Gastroesophageal sphincter (tissue), 3 donors: ENCODE data around the gene C5orf15.

Source experiments
- EP300 ChIP-seq: sonication (generic); formaldehyde crosslinking; IDR thresholded peaks from one replicate; pipeline ENCODE4 v1.6.1; 2017; ENCODE audit warnings: antibody characterized with exemption, mild to moderate bottlenecking
- POLR2A ChIP-seq, 2 donors: fragments of 450-650 bp; IDR thresholded peaks; one replicate each; pipeline ENCODE4 v1.6.1; 2017; ENCODE audit warnings: antibody characterized with exemption in 2 of 2, mild to moderate bottlenecking in 2 of 2, moderate library complexity in 1 of 2
- POLR2AphosphoS5 ChIP-seq: sonication (generic); formaldehyde crosslinking; IDR thresholded peaks from one replicate; pipeline ENCODE4 v1.6.1; 2017; ENCODE audit warnings: antibody characterized with exemption
- TF ChIP-seq, protein P1 (sequence below), 4 experiments: fragments of 200-600 bp in 2 of 4; fragments of 450-650 bp in 2 of 4; sonication (generic) in 1 of 4; IDR thresholded peaks; one replicate each; pipeline ENCODE4 v1.5.1; 2017 to 2019; ENCODE audit warnings: antibody characterized with exemption in 4 of 4, mild to moderate bottlenecking in 2 of 4, moderate library complexity in 2 of 4

GRCh38 chr5:133948721-133949120 is 19.7 kb downstream of the C5orf15 start:
- TF ChIP-seq, protein P1, sequence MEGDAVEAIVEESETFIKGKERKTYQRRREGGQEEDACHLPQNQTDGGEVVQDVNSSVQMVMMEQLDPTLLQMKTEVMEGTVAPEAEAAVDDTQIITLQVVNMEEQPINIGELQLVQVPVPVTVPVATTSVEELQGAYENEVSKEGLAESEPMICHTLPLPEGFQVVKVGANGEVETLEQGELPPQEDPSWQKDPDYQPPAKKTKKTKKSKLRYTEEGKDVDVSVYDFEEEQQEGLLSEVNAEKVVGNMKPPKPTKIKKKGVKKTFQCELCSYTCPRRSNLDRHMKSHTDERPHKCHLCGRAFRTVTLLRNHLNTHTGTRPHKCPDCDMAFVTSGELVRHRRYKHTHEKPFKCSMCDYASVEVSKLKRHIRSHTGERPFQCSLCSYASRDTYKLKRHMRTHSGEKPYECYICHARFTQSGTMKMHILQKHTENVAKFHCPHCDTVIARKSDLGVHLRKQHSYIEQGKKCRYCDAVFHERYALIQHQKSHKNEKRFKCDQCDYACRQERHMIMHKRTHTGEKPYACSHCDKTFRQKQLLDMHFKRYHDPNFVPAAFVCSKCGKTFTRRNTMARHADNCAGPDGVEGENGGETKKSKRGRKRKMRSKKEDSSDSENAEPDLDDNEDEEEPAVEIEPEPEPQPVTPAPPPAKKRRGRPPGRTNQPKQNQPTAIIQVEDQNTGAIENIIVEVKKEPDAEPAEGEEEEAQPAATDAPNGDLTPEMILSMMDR (IDR thresholded peaks at IDR 0.05): no peak
- TF ChIP-seq EP300 (no peak), POLR2A (IDR thresholded peaks at IDR 0.05) (no peak), POLR2AphosphoS5 (no peak)
